ENCODE measurements around the gene SLC33A1. TPM values are rescaled to one million over a fixed set of nuclear protein-coding genes. Genes with fewer than 3 reads are reported as not detected.

SLC33A1 gene
- total RNA-seq, 1 experiment from 2014 or later = 24.9 TPM

DNA sequence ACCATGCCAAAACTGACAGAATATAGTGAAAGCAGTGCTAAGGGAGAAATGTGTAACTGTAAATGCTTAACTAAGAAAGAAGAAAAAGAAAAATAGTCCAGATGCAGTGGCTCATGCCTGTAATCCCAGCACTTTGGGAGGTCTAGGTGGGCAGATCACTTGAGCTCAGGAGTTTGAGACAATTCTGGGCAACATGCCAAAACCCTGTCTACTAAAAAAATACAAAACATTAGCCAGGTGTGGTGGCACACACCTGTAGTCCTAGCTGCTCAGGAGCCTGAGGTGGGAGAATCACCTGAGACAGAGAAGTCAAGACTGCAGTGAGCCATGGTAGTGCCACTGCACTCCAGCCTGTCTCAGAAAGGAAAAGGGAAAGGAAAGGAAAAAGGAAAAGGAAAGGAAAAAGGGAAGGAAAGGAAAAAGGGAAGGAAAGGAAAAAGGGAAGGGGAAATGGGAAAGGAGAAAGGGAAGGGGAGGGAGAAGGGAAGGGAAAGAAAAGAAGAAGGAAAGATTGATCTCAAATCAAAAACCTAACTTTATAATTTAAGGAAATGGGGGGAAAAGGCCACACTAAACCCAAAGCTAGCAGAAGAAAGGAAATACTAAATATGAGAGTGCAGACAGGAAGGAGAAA, 68.4 kb downstream of the SLC33A1 start:
- Mint-ChIP-seq H3K27me3 (ENCODE audit: low read depth) (no peaks in the 10 kb centered on the region), H3K27ac (peak overlapping the region; percentile 42; the same call in 1 of the 2 replicates), H3K4me3 (no peak overlapping the region), H3K36me3 (peaks cover 10% of the 10 kb centered on the region), H3K9me3 (peaks cover 10% of the 10 kb centered on the region), H3K4me1 (peaks cover 7% of the 10 kb centered on the region)
- no peak for TF ChIP-seq CBFB (CRISPR knock-in tag; IDR thresholded peaks at IDR 0.05; ENCODE audit: low read depth)
- no peak for TF ChIP-seq ZNF317 (CRISPR knock-in tag; IDR thresholded peaks at IDR 0.05; ENCODE audit: borderline replicate concordance, low read depth)
- TF ChIP-seq OVOL2 (CRISPR knock-in tag; IDR thresholded peaks at IDR 0.05; ENCODE audit: borderline replicate concordance) = no peak
- TF ChIP-seq NR1H2 (CRISPR knock-in tag; IDR thresholded peaks at IDR 0.05) = no peak
- no peak for TF ChIP-seq JUN (CRISPR knock-in tag; IDR thresholded peaks at IDR 0.05)
- TF ChIP-seq, protein P1, sequence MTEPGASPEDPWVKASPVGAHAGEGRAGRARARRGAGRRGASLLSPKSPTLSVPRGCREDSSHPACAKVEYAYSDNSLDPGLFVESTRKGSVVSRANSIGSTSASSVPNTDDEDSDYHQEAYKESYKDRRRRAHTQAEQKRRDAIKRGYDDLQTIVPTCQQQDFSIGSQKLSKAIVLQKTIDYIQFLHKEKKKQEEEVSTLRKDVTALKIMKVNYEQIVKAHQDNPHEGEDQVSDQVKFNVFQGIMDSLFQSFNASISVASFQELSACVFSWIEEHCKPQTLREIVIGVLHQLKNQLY (CRISPR knock-in tag; IDR thresholded peaks at IDR 0.05) = no peak
- TF ChIP-seq SP1 (CRISPR knock-in tag; conservative IDR thresholded peaks at IDR 0.05) = no peak
- TF ChIP-seq, protein P2, sequence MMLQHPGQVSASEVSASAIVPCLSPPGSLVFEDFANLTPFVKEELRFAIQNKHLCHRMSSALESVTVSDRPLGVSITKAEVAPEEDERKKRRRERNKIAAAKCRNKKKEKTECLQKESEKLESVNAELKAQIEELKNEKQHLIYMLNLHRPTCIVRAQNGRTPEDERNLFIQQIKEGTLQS (CRISPR knock-in tag; conservative IDR thresholded peaks at IDR 0.05) = no peak
- TF ChIP-seq, protein P3, sequence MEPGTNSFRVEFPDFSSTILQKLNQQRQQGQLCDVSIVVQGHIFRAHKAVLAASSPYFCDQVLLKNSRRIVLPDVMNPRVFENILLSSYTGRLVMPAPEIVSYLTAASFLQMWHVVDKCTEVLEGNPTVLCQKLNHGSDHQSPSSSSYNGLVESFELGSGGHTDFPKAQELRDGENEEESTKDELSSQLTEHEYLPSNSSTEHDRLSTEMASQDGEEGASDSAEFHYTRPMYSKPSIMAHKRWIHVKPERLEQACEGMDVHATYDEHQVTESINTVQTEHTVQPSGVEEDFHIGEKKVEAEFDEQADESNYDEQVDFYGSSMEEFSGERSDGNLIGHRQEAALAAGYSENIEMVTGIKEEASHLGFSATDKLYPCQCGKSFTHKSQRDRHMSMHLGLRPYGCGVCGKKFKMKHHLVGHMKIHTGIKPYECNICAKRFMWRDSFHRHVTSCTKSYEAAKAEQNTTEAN (CRISPR knock-in tag; IDR thresholded peaks at IDR 0.05) = no peak
- TF ChIP-seq NFYB (CRISPR knock-in tag; conservative IDR thresholded peaks at IDR 0.05; ENCODE audit: low read depth) = no peak
- TF ChIP-seq, protein P4, sequence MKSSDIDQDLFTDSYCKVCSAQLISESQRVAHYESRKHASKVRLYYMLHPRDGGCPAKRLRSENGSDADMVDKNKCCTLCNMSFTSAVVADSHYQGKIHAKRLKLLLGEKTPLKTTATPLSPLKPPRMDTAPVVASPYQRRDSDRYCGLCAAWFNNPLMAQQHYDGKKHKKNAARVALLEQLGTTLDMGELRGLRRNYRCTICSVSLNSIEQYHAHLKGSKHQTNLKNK (CRISPR knock-in tag; IDR thresholded peaks at IDR 0.05) = no peak
- TF ChIP-seq, protein P5, sequence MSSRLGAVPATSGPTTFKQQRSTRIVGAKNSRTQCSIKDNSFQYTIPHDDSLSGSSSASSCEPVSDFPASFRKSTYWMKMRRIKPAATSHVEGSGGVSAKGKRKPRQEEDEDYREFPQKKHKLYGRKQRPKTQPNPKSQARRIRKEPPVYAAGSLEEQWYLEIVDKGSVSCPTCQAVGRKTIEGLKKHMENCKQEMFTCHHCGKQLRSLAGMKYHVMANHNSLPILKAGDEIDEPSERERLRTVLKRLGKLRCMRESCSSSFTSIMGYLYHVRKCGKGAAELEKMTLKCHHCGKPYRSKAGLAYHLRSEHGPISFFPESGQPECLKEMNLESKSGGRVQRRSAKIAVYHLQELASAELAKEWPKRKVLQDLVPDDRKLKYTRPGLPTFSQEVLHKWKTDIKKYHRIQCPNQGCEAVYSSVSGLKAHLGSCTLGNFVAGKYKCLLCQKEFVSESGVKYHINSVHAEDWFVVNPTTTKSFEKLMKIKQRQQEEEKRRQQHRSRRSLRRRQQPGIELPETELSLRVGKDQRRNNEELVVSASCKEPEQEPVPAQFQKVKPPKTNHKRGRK (CRISPR knock-in tag; IDR thresholded peaks at IDR 0.05; ENCODE audit: borderline replicate concordance) = no peak
- TF ChIP-seq KAT7 (CRISPR knock-in tag; IDR thresholded peaks at IDR 0.05; ENCODE audit: borderline replicate concordance) = no peak
- TF ChIP-seq ZNF416 (CRISPR knock-in tag; IDR thresholded peaks at IDR 0.05) = no peak
- TF ChIP-seq MXD4 (CRISPR knock-in tag; IDR thresholded peaks at IDR 0.05; ENCODE audit: borderline replicate concordance) = no peak
- no peak for TF ChIP-seq ZBTB21 (CRISPR knock-in tag; IDR thresholded peaks at IDR 0.05; ENCODE audit: borderline replicate concordance)
- no peak for TF ChIP-seq CREM (CRISPR knock-in tag; IDR thresholded peaks at IDR 0.05)
- TF ChIP-seq, protein P6, sequence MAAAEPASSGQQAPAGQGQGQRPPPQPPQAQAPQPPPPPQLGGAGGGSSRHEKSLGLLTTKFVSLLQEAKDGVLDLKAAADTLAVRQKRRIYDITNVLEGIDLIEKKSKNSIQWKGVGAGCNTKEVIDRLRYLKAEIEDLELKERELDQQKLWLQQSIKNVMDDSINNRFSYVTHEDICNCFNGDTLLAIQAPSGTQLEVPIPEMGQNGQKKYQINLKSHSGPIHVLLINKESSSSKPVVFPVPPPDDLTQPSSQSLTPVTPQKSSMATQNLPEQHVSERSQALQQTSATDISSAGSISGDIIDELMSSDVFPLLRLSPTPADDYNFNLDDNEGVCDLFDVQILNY (CRISPR knock-in tag; IDR thresholded peaks at IDR 0.05) = no peak
- ChIA-PET CTCF (interaction anchor here (1.4 kb wide), 1 partner anchor 20 kb away, joined by 6 read pairs; the partner anchor contains the start of gene C3orf33), POLR2A (no interaction called here)
- DNase-seq (ENCODE audit: low spot score) (no peak), ATAC-seq (no peak)

DNA sequence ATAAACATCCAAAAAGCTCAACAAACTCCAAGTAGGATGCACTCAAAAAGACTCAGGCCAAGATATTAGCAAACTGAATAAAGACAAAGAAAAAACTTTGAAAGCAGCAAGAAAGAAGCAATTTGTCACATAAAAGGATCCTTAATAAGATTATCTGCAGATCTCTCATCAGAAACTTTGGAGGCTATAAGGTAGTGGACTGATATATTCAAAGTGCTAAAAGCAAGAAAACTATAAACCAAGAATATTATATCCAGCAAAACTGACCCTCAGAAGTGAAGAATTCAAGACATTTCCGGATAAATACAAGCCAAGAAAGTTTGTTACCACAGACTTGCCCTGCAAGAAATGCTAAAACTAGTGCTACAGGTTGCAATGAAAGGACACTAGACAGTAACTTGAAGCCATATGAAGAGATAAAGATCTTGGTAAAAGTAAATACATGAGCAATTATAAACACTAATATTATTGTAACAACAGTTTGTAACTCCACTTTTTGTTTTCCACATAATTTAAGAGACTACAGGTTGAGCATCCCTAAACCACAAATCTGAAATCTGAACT, 71.8 kb downstream of the SLC33A1 start:
- DNase-seq (ENCODE audit: low spot score) = no peak
- peaks cover 2% of the 10 kb centered on the region; the same call in 1 of the 2 replicates for H3K4me1 Mint-ChIP-seq
- no peak overlapping the region for H3K27ac Mint-ChIP-seq
- peaks cover 10% of the 10 kb centered on the region for H3K36me3 Mint-ChIP-seq
- H3K27me3 Mint-ChIP-seq (ENCODE audit: low read depth) = no peaks in the 10 kb centered on the region
- ATAC-seq = no peak
- peaks cover 10% of the 10 kb centered on the region for H3K9me3 Mint-ChIP-seq
- ChIA-PET POLR2A (no interaction called here), CTCF (interaction anchor here (3.0 kb wide), 1 partner anchor 23 kb away, joined by 10 read pairs; the partner anchor contains the start of gene C3orf33)
- H3K4me3 Mint-ChIP-seq = no peak overlapping the region
- TF ChIP-seq, protein P7, sequence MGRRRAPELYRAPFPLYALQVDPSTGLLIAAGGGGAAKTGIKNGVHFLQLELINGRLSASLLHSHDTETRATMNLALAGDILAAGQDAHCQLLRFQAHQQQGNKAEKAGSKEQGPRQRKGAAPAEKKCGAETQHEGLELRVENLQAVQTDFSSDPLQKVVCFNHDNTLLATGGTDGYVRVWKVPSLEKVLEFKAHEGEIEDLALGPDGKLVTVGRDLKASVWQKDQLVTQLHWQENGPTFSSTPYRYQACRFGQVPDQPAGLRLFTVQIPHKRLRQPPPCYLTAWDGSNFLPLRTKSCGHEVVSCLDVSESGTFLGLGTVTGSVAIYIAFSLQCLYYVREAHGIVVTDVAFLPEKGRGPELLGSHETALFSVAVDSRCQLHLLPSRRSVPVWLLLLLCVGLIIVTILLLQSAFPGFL (CRISPR knock-in tag; IDR thresholded peaks at IDR 0.05; ENCODE audit: borderline replicate concordance) = no peak
- no peak for TF ChIP-seq NFYB (CRISPR knock-in tag; conservative IDR thresholded peaks at IDR 0.05; ENCODE audit: low read depth)
- TF ChIP-seq ZNF423 (CRISPR knock-in tag; IDR thresholded peaks at IDR 0.05) = no peak
- TF ChIP-seq, protein P8, sequence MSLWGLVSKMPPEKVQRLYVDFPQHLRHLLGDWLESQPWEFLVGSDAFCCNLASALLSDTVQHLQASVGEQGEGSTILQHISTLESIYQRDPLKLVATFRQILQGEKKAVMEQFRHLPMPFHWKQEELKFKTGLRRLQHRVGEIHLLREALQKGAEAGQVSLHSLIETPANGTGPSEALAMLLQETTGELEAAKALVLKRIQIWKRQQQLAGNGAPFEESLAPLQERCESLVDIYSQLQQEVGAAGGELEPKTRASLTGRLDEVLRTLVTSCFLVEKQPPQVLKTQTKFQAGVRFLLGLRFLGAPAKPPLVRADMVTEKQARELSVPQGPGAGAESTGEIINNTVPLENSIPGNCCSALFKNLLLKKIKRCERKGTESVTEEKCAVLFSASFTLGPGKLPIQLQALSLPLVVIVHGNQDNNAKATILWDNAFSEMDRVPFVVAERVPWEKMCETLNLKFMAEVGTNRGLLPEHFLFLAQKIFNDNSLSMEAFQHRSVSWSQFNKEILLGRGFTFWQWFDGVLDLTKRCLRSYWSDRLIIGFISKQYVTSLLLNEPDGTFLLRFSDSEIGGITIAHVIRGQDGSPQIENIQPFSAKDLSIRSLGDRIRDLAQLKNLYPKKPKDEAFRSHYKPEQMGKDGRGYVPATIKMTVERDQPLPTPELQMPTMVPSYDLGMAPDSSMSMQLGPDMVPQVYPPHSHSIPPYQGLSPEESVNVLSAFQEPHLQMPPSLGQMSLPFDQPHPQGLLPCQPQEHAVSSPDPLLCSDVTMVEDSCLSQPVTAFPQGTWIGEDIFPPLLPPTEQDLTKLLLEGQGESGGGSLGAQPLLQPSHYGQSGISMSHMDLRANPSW (CRISPR knock-in tag; conservative IDR thresholded peaks at IDR 0.05; ENCODE audit: low read depth) = no peak
- TF ChIP-seq CREB1 (CRISPR knock-in tag; IDR thresholded peaks at IDR 0.05) = no peak
- TF ChIP-seq, protein P9, sequence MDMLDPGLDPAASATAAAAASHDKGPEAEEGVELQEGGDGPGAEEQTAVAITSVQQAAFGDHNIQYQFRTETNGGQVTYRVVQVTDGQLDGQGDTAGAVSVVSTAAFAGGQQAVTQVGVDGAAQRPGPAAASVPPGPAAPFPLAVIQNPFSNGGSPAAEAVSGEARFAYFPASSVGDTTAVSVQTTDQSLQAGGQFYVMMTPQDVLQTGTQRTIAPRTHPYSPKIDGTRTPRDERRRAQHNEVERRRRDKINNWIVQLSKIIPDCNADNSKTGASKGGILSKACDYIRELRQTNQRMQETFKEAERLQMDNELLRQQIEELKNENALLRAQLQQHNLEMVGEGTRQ (CRISPR knock-in tag; IDR thresholded peaks at IDR 0.05) = no peak
- no peak for TF ChIP-seq MYBL2 (CRISPR knock-in tag; IDR thresholded peaks at IDR 0.05)

Data from WTC11 (cell line).